Stimulated activated CD8-positive, alpha-beta memory T cell treated with anti-CD3 and anti-CD28 coated beads, Interleukin-15, amount 100 ng/mL, for 1 hour (primary cell): ENCODE measurements around the gene ARHGAP42.

Experiments used
- DNase-seq: peaks from one replicate; pipeline ENCODE4 v3.0.0-alpha.2; 2020; ENCODE audit warnings: low read depth

The ARHGAP42 gene

GRCh38 chr11:100799445-100799844, 112.4 kb downstream of the ARHGAP42 start:
- DNase-seq, result no peak

- DNase-seq, result no peak
Measured at GRCh38 chr11:100800202-100800601, 113.1 kb downstream of the ARHGAP42 start.

- DNase-seq, result no peak
Measured at GRCh38 chr11:100801225-100801999, 114.3 kb downstream of the ARHGAP42 start.

- DNase-seq, result no peak
Measured at GRCh38 chr11:100805506-100806199, 118.6 kb downstream of the ARHGAP42 start.

- no peak for DNase-seq
Measured at GRCh38 chr11:100806296-100806695, 119.2 kb downstream of the ARHGAP42 start.

- DNase-seq, result no peak
Measured at GRCh38 chr11:100808904-100809491, 121.9 kb downstream of the ARHGAP42 start.

- no peak for DNase-seq
Measured at GRCh38 chr11:100810146-100810545, 123.1 kb downstream of the ARHGAP42 start.

GRCh38 chr11:100810666-100811065, 123.6 kb downstream of the ARHGAP42 start:
- DNase-seq, result no peak

GRCh38 chr11:100812517-100812916, 125.4 kb downstream of the ARHGAP42 start:
- DNase-seq, result no peak

GRCh38 chr11:100815787-100816330, 128.8 kb downstream of the ARHGAP42 start:
- DNase-seq, result no peak

GRCh38 chr11:100816823-100817222, 129.7 kb downstream of the ARHGAP42 start:
- DNase-seq, result no peak

- DNase-seq, result no peak
Measured at GRCh38 chr11:100817620-100818019, 130.5 kb downstream of the ARHGAP42 start.

GRCh38 chr11:100820621-100821020, 133.5 kb downstream of the ARHGAP42 start:
- no peak for DNase-seq

- no peak for DNase-seq
Measured at GRCh38 chr11:100821198-100821597, 134.1 kb downstream of the ARHGAP42 start.

GRCh38 chr11:100823360-100823759, 136.3 kb downstream of the ARHGAP42 start:
- no peak for DNase-seq

GRCh38 chr11:100824041-100824809, 137.1 kb downstream of the ARHGAP42 start:
- no peak for DNase-seq

- no peak for DNase-seq
Measured at GRCh38 chr11:100825626-100826025, 138.5 kb downstream of the ARHGAP42 start.

- DNase-seq, result no peak
Measured at GRCh38 chr11:100827934-100828661, 141.0 kb downstream of the ARHGAP42 start.

GRCh38 chr11:100830274-100830673, 143.2 kb downstream of the ARHGAP42 start:
- DNase-seq, result no peak

GRCh38 chr11:100830978-100831732, 144.1 kb downstream of the ARHGAP42 start:
- no peak for DNase-seq
